HG03060 (cell line): ENCODE data around the gene DNAJA2.
"Not testable (repeated sequence)": the region's sequence is repeated elsewhere in the genome, so short reads cannot be mapped to it uniquely, and the experiment has no call there.

Experiments used
- ATAC-seq: cut with Tn5 transposase; IDR thresholded peaks from one replicate; pipeline ENCODE4 v1.9.1; 2021; ENCODE audit warnings: low read depth, moderate number of reproducible peaks; ENCODE audit not compliant: unreplicated experiment

The DNAJA2 gene

GRCh38 chr16:46973207-46973995, at the start of gene DNAJA2:
Gene DNAJA2 (minus strand): TSS chr16:46973674. CDS start chr16:46973572, 102 bp downstream.
- no peak for ATAC-seq

- no peak for ATAC-seq
Measured at GRCh38 chr16:47019568-47019967, 46.1 kb upstream of the DNAJA2 start.

DNA sequence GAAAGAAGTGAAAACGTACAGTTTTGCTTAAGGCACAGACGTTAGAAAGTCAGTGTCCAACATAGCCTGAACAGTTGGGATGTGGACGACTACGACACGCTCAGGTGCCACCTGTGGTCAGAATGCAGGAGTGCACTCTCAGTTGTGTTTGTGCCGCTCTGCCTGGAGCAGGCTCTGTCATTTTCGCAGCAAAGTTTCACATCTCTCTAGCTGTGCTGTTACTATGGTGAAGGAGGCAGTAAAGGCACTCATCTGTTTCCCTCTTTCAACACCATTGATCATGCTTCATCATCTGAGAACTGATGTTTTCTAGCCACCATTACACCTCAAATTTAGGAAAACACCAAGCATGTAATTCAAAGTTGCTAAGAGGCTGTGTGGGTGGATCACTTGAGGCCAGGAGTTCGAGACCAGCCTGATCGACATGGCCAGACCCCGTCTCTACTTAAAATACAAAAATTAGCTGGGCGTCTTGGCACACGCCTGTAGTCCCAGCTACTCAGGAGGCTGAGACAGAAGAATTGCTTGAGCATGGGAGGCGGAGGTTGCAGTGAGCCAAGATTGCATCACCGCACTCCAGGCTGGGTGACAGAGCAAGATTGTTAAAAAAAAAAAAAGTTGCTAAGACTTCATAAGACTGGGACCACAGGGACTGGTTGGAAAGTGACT, 44.9 kb upstream of the DNAJA2 start:
- peak; percentile 100 for ATAC-seq

- no peak for ATAC-seq
Measured at GRCh38 chr16:47017636-47018035, 44.2 kb upstream of the DNAJA2 start.

- peak; percentile 26 for ATAC-seq
Measured at GRCh38 chr16:47016700-47017133, 43.2 kb upstream of the DNAJA2 start.

GRCh38 chr16:47013910-47014309, 40.4 kb upstream of the DNAJA2 start:
- no peak for ATAC-seq

- no peak for ATAC-seq
Measured at GRCh38 chr16:47013172-47013571, 39.7 kb upstream of the DNAJA2 start.

DNA sequence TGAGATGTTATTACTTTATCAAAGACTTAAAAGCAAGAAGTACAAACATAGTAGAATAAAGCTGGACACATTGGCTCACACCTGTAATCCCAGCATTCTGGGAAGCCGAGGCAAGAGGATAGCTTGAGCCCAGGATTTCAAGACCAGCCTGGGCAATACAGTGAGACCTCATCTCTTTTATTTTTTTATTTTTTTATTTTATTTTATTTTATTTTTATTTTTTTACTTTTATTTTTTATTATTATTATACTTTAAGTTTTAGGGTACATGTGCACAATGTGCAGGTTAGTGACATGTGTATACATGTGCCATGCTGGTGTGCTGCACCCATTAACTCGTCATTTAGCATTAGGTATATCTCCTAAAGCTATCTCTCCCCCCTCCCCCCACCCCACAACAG, 37.3 kb upstream of the DNAJA2 start:
- ATAC-seq: not testable (repeated sequence)

- no peak for ATAC-seq
Measured at GRCh38 chr16:47008612-47009011, 35.1 kb upstream of the DNAJA2 start.

- no peak for ATAC-seq
Measured at GRCh38 chr16:47008174-47008573, 34.7 kb upstream of the DNAJA2 start.

GRCh38 chr16:47004652-47005051, 31.2 kb upstream of the DNAJA2 start:
- ATAC-seq: no peak

DNA sequence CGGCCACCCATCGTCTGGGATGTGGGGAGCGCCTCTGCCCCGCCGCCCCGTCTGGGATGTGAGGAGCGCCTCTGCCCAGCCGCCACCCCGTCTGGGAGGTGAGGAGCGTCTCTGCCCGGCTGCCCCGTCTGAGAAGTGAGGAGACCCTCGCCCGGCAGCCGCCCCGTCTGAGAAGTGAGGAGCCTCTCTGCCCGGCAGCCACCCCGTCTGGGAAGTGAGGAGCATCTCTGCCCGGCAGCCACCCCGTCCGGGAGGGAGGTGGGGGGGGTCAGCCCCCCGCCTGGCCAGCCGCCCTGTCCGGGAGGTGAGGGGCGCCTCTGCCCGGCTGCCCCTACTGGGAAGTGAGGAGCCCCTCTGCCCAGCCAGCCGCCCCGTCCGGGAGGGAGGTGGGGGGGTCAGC, 26.6 kb upstream of the DNAJA2 start:
- not testable (repeated sequence) for ATAC-seq

- ATAC-seq: no peak
Measured at GRCh38 chr16:46997844-46998243, 24.4 kb upstream of the DNAJA2 start.

- no peak for ATAC-seq
Measured at GRCh38 chr16:46996952-46997458, 23.5 kb upstream of the DNAJA2 start.

GRCh38 chr16:46996391-46996790, 22.9 kb upstream of the DNAJA2 start:
- no peak for ATAC-seq

DNA sequence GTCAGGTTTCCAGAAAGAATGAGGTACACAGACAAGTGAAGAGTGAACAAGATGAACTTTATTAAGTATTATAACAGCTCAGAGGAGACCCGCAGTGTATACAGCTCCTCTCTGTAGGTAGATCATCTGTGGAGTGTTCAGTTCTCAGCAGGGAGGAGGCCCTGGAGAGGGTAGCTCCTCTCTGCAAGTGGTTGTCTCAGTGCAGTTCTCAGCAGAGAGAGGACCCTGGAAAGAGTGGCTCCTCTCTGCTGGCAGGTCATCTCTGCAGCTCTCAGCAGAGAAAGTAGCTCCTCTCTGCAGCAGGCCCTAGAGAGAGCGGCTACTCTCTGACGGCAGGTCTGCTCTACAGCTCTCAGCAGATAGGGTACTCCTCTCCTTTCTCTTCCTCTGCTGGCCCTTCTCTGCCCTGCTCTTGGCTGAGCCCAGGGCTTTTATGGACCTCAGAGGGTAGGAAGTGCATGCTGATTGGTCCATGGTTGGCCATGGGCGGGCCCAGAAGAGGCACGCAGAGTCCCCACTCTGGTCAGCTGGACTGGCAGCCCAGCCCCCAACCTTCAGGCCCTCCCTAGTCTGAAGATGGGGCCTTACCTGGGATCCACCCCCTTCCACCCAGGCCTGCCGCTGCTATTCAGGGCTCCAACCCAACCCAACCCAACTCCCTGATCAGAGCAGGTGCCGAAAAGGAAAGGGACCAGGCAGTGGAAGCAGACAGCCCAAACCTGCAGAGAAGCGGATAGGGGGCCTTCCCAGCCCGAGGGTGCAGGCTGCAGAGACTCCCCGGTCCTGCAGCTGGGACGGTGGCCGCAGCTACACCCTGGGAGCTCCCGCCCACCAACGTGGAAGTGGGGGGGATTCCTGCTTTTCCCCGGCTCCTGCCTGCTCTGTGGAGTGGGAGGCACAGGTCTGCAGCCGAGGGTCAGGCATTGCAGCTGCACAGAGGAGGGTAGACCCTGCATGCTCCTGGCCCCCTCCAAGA, 18.5 kb upstream of the DNAJA2 start:
- no peak for ATAC-seq

GRCh38 chr16:46986896-46987295, 13.4 kb upstream of the DNAJA2 start:
- ATAC-seq: no peak

DNA sequence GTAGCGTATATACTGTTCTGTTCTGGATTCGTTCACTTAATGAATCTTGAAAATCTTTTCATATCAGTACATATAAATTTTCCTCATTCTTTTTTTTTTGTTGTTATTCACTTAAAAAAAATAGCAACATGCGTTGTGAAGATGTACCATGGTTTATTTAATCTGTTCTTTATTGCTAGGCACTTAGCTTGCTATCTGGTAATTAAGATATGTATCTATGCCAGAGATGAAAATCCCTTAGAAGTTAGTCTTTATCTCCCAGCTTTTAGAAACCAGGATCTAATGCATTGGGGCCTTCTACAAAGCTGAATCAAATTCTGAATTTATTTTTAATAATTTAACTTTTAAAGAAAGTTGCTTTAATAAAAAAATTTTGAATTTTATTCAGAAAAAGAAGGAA, 13.0 kb upstream of the DNAJA2 start:
- ATAC-seq: no peak

GRCh38 chr16:46982335-46982734, 8.9 kb upstream of the DNAJA2 start:
- ATAC-seq: no peak

- no peak for ATAC-seq
Measured at GRCh38 chr16:46980926-46981325, 7.5 kb upstream of the DNAJA2 start.

DNA sequence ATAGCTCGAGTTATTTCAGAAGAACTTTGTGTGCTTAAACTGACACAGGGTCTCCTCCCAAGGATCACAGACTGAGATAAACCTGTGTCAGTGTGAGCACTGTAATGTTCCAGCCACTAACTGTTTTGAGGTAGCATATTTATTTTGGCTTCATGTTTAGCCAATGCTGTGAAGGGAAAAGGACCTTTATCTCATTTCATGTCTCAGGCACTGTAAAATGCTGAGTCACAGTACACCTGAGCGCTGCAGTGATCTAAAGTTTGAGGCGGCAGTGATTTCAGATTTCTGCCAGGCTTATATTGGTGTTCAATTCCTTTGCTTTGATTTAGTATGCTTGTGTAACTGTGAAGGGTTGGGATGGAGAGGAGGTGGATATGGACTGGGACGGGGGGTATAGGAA, 3.1 kb upstream of the DNAJA2 start:
- no peak for ATAC-seq
